Suppressor macrophage treated with lipopolysaccharide for 1 hour (primary cell): ENCODE measurements around the gene GSX2.
A peak's percentile ranks its signal among the peaks of the same experiment; 100 is the strongest.

ENCODE experiments used
- DNase-seq, 3 donors: peaks; one replicate each; pipeline ENCODE4 v3.0.0-alpha.2; 2020 to 2022

Gene GSX2

GRCh38 chr4:54082168-54082567 is 17.8 kb upstream of the GSX2 start:
- peak in 2 of 3 donors; percentile 44 to 53 for DNase-seq

GRCh38 chr4:54085284-54085683 is 14.7 kb upstream of the GSX2 start:
- peak; percentile 75 to 90 (median 82) for DNase-seq

GRCh38 chr4:54089875-54090274 is 10.1 kb upstream of the GSX2 start:
- no peak for DNase-seq

- no peak for DNase-seq
Observed at GRCh38 chr4:54090404-54090803, 9.6 kb upstream of the GSX2 start.

DNA sequence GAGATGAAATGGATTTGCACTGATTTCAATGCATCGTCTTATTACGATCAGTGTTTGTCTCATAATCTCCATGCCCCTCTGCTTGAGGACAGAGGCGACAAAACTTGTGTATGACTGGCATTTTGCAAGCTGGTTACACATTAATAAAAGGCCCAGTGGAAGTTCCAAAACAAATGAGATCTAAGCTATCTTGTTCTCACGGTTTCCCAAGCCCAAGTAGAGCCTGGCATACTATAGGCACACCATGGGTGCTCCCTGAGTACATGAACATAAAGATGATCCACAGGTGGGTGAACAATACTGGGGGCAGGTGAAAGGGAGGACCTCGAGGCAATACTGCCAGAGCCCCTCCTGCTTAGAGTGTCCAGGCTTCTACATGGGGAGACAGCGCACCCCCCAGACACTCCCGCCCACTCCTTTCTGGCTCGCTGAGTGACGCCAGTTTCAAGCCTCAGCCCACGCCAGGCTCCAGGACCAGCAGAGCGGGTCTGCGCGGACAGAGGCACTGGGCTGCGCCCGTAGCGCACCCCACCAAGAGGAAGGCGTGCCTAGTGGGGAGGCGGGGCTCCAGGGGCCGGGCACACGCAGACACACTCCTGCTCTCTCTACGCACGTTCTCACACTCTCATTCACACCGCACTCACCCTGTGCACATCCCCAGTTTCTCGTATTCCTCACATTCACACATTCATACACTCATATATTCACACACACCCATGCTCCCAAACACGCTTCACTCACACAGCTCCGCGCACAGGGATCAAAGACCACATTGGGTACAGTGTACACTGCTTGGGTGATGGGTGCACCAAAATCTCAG is 8.9 kb upstream of the GSX2 start:
- DNase-seq, result peak in 1 of 3 donors; percentile 36

GRCh38 chr4:54091637-54092404 is 8.1 kb upstream of the GSX2 start:
- DNase-seq, result peak; percentile 82 to 88 (median 88)

GRCh38 chr4:54092405-54093323 is 7.3 kb upstream of the GSX2 start:
- no peak for DNase-seq

DNA sequence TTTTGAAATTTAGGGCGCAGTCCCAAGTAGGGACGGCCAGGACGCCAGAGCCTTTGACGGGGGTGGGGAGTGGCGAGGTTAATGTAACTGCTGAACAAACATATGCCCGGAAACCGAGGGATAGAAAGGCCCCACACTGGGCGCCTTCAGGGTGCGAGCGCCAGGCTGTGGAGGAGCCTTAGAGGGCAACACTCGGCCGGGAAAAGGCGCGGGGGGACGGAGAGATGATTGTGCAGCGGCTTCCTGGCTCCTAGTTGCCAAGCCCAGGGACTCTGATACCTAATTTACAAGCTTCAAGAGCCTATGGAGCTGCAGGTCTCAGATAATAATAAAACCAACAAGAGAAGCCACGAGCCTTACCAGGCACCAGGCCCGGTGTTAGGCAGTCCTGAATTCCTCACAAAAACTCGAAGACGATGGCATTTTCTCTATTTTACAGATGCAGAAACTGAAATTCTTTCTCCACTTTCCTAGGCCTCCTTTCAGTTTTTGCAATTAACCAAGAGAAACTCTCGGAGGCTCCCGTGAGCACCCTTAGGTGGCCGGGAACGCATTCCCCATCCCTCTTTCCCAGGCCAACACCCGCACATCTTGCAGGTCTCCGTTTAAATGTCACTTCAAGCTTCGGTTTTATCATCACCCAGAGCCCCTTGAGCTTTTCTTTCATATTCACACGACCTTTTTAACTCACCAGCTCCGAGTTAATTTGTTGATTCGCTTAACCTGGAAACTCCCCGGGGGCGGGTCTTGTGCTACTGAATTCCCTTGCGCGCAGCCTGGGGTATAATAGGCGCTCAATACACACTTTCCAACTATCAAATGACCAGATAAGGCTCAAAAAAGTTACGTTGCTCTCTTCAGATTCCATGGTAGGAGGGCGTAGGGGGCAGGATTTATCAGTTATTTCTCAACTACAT is 6.4 kb upstream of the GSX2 start:
- DNase-seq, result peak in 2 of 3 donors; percentile 50 to 63

DNA sequence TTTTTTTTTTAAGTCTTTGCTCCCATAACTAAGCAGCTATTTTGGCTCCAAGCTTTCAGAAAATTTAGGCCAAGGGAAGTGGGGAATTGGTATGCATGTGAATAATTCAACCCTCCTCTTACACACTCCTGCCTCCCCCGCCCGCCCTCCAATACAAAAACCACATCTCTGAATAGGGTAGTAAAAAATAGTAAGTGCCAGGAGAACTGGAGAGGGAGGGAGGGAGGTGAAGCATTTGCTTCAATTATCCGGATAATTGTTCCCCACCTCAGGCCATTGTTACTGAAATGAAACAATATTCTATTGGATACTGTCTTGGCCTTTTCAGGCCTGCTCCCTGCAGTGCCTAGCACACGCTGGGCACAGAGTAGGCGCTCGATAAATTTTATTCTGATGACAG is 5.5 kb upstream of the GSX2 start:
- no peak for DNase-seq

- DNase-seq, result no peak
Observed at GRCh38 chr4:54095110-54095825, 4.7 kb upstream of the GSX2 start.

DNA sequence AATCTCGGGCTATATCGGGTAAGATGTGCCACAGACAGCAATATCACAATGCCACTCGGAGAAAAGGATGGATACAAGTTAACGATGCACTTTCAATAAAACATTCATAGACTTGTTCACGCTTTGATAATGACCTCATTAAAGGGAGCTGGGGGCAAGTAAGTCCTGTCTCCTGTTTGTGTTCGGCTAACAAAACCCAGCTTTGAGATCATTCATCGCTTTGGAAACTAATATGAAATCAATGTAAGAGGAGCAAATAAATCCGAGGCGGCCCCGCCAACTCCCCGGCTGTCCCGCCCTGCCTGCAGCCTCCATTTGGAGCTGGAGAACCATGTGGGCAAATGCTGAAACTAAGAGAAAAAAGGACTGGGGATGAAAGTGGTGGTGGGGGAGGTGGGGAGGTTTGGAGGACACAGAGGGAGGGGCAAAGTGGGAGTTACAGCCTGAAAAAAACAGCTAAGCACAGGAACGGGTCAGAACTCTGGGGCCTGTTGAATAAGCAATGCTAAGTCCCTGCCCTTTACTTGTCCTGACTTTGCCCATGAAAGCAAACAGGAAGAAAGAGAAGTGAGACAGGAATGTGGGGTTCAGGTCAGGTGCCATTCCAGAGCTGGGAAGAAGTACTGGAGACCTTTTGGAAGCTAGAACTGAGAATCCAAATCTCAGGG is 3.5 kb upstream of the GSX2 start:
- DNase-seq, result no peak

DNA sequence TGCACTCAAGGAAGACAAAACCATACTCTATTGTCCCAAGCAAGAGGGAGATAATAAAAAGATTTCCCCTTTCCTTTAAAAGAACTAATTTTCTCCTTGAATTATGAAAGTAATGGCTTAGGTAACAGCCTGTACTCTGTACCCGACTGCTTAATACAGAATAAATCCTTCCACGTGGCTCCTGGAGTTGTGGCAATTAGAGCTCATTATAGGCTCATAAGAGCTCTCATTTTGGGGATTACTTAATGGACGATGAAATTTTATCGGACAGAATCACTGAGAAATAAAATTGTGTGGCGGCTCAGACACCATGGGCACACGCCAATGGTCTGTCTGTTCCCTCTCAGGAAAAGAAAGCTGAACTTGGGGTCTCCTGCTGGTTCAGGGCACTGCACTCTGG is 2.8 kb upstream of the GSX2 start:
- no peak for DNase-seq

- DNase-seq, result no peak
Observed at GRCh38 chr4:54098375-54098774, 1.6 kb upstream of the GSX2 start.

DNA sequence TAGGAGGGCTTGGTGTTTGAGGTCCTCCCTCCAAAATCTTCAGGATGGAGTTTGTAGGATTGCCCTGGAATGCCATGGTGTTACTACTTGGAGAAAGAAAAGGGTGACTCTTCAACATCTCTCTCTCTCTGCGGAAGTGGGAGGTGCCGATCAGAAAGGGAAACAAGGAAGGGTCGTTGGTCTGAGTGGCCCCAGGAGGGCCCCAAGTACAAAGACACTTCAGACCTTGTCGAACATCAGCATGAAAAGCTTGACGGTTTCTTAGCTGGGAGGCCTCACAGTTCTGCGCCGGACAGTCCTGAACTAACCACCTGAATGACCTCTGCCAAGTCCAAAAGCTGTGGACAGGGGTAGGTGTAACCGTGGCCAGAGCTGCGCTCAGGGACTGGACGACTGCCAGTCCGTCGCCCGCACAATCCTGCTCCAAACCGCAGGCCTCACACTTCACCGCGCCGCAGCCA is 646 bp upstream of the GSX2 start:
- DNase-seq, result no peak

- DNase-seq, result peak in 2 of 3 donors; percentile 36 to 45
Observed at GRCh38 chr4:54100595-54101189, 729 bp downstream of the GSX2 start.

GRCh38 chr4:54101190-54102041 is 1.5 kb downstream of the GSX2 start:
- DNase-seq, result no peak

DNA sequence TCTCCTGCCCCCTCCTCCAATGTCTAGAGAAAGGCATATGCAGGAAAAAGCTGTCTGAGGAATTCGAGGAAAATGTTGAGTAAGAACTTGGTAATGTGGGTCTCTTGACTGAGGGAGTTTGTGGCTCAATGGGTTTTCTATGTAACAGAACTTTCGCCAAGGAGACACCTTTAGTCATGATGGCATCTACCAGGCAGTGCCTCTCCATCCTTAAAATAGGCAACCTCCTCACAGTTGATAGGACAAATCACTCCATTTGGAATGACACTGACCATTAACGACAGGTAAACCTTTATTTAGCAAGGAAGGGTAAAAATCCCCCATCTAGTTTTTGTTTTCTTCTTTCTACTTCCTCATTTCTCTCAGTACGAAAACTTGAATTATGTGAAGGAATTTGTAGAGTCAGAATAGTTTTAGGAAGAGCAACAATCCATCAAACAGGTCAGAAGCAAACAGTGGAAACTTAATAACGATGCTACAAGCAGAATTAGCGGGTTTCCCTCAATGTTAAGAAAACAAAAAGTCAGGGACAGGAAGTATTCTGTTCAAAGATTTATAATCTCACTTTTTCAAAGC is 2.7 kb downstream of the GSX2 start:
- DNase-seq, result no peak

DNA sequence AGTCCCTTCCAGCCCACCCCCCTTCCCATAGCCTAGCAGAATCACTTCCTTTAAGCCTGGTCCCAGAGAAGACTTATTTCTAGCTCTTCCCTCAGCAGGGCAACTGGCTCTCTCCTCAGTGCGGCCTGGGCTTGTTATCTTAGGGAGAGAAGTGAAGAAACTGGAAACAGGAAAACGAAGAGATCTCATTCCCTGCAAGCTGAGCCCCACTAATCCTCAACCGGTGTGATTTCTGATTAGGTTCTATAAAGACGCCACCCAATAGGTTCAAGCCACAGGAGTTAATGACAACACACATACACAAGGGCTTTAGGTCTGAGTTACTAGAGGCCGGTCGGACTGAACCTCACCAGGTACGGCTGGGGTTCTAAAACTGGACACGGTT is 3.2 kb downstream of the GSX2 start:
- DNase-seq, result no peak

DNA sequence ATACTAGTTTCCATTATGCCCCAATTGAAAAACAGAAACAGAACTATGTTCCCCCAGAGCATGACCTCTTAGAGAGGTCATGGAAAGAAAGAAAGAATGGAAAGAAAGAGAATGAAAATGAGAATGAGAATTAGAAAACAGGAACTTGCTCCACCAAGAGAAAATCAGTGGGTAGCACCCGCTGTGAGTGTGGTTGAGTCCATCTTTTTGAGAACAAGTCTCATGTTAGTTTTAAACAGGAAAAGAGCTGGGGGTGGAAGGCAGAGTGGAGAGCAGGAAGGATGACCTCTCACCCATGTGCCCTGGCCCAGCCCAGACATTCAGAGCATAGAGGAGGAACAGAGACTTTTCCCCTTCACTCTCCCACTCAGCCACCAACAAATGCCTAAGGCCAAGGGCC is 4.9 kb downstream of the GSX2 start:
- peak; percentile 77 to 84 (median 78) for DNase-seq
